Mucosa of gallbladder (tissue), 1 donor: ENCODE data around the gene PGK2. TPM values are rescaled to one million over a fixed set of nuclear protein-coding genes. Genes with fewer than 3 reads are reported as not detected.

Experiments
- DNase-seq: peaks from one replicate; pipeline ENCODE4 v3.0.0-alpha.2; 2020; ENCODE audit warnings: low spot score
- total RNA-seq: library from RNA; stranded (reverse); gene quantifications from one replicate; pipeline ENCODE4 v1.2.1, GENCODE V29; 2021
- donor health status: DM: no; HTN: no; CAD: no.

The PGK2 gene
- total RNA-seq, 1 donor from 2014 or later = not detected

DNA sequence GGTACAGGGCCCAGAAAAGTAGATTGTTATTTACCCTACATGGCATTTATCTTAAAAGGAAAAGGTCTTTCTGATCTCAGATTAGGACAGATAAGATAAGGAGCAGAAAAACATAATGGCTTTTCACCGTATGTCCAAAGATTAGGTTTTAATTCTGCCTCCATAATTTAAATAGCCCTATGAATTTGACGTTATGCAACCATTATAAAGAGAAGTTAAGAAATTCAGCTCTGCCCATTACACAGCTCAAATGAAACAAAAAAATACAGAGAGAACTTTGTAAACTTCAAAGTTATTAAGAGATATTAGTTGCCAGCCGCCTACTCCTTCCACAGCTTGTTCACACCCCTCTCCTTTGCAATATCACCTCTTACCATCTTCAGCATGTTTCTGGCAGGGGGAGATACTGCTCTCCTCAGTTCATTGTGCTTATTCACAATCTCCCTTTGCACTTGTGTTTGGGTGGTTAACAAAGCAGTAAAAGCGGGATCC, 51.0 kb downstream of the PGK2 start:
- no peak for DNase-seq

Other genes with a start within 250 kb of the PGK2 start
- gene C6orf141, start 236.6 kb downstream of the PGK2 start, total RNA-seq = 70.0 TPM
- gene RHAG, start 150.4 kb downstream of the PGK2 start, total RNA-seq = 0.52 TPM
- 9.8 TPM for gene CRISP2, start 73.7 kb downstream of the PGK2 start, total RNA-seq
- gene CRISP3, start 42.9 kb downstream of the PGK2 start, total RNA-seq = 7.5 TPM
- gene CRISP1, start 79.2 kb upstream of the PGK2 start, total RNA-seq = not detected
- gene DEFB114, start 176.9 kb upstream of the PGK2 start, total RNA-seq = not detected
- not detected for gene DEFB113, start 182.3 kb upstream of the PGK2 start, total RNA-seq
- not detected for gene DEFB110, start 234.7 kb upstream of the PGK2 start, total RNA-seq